WTC11 (cell line): Measurements from ENCODE around the gene SHOC1. TPM values are rescaled to one million over a fixed set of nuclear protein-coding genes. Genes with fewer than 3 reads are reported as not detected.

Source experiments
- ATAC-seq: fragments of 200-7000 bp; cut with Tn5 transposase; 2 replicates; pipeline ENCODE4 v1.10.0; 2021; ENCODE audit warnings: mild to moderate bottlenecking, moderate library complexity
- CTCF ChIA-PET: fragments of 300-600 bp; sonication (Branson Sonifier 250); formaldehyde crosslinking; loops from one replicate; lab custom pipeline; 2021; ENCODE audit warnings: antibody characterized with exemption; lab: Charles Lee
- POLR2A ChIA-PET: fragments of 350-600 bp; sonication (Branson Sonifier 250); formaldehyde crosslinking; loops from one replicate; lab custom pipeline; 2021; ENCODE audit warnings: antibody characterized with exemption; lab: Charles Lee
- DNase-seq: peaks from one replicate; pipeline ENCODE4 v3.0.0; 2021; ENCODE audit warnings: low spot score
- H3K27ac Mint-ChIP-seq: 2 replicates; pipeline ENCODE4 v1.8.0; 2021; ENCODE audit warnings: mixed read lengths
- H3K27me3 Mint-ChIP-seq: 2 replicates; pipeline ENCODE4 v1.8.0; 2021; ENCODE audit warnings: low read depth, mild to moderate bottlenecking, moderate library complexity, mixed read lengths
- H3K36me3 Mint-ChIP-seq: 2 replicates; pipeline ENCODE4 v1.8.0; 2021; ENCODE audit warnings: mixed read lengths
- H3K4me1 Mint-ChIP-seq: 2 replicates; pipeline ENCODE4 v1.8.0; 2022; ENCODE audit warnings: mixed read lengths
- H3K4me3 Mint-ChIP-seq: 2 replicates; pipeline ENCODE4 v1.8.0; 2021; ENCODE audit warnings: mild to moderate bottlenecking, moderate library complexity, mixed read lengths
- H3K9me3 Mint-ChIP-seq: 2 replicates; pipeline ENCODE4 v1.8.0; 2021; ENCODE audit warnings: mixed read lengths
- ELF4 ChIP-seq: sonication (generic); formaldehyde crosslinking; IDR thresholded peaks from 2 replicates; pipeline ENCODE4 v1.8.1; 2022; ENCODE audit warnings: low read depth, mild to moderate bottlenecking, moderate library complexity, missing genetic modification reagents
- ESRRA ChIP-seq: sonication (generic); formaldehyde crosslinking; IDR thresholded peaks from 2 replicates; pipeline ENCODE4 v1.8.1; 2022; ENCODE audit warnings: mild to moderate bottlenecking, missing genetic modification reagents, borderline replicate concordance
- ETV6 ChIP-seq: sonication (generic); formaldehyde crosslinking; IDR thresholded peaks from 2 replicates; pipeline ENCODE4 v1.8.1; 2022; ENCODE audit warnings: mild to moderate bottlenecking, missing genetic modification reagents
- JAZF1 ChIP-seq: fragments of 250-450 bp; sonication (Bioruptor Pico); IDR thresholded peaks from 2 replicates; pipeline ENCODE4 v1.9.0; 2021; ENCODE audit warnings: moderate library complexity, mild to moderate bottlenecking, inconsistent platforms
- JUN ChIP-seq: sonication (generic); formaldehyde crosslinking; IDR thresholded peaks from 2 replicates; pipeline ENCODE4 v1.8.0; 2023; ENCODE audit warnings: mild to moderate bottlenecking, missing genetic modification reagents
- ZNF121 ChIP-seq: sonication (generic); formaldehyde crosslinking; IDR thresholded peaks from 2 replicates; pipeline ENCODE4 v1.8.0; 2023; ENCODE audit warnings: missing genetic modification reagents
- ZNF263 ChIP-seq: sonication (generic); formaldehyde crosslinking; IDR thresholded peaks from 2 replicates; pipeline ENCODE4 v1.8.1; 2022; ENCODE audit warnings: low read depth, mild to moderate bottlenecking, moderate library complexity, missing genetic modification reagents
- ZNF671 ChIP-seq: fragments of 250-450 bp; sonication (Bioruptor Pico); IDR thresholded peaks from 2 replicates; pipeline ENCODE4 v1.8.0; 2021; ENCODE audit warnings: mild to moderate bottlenecking
- total RNA-seq: library from RNA; stranded (reverse); gene quantifications from 3 replicates; pipeline ENCODE4 v1.2.3, GENCODE V29; 2021
- TF ChIP-seq, protein P1 (sequence below): sonication (generic); formaldehyde crosslinking; IDR thresholded peaks from 2 replicates; pipeline ENCODE4 v1.8.0; 2023; ENCODE audit warnings: missing genetic modification reagents
- TF ChIP-seq, protein P2 (sequence below): sonication (generic); formaldehyde crosslinking; IDR thresholded peaks from 2 replicates; pipeline ENCODE4 v1.8.1; 2022; ENCODE audit warnings: missing genetic modification reagents, borderline replicate concordance
- TF ChIP-seq, protein P3 (sequence below): sonication (generic); formaldehyde crosslinking; IDR thresholded peaks from 2 replicates; pipeline ENCODE4 v1.8.1; 2023; ENCODE audit warnings: mild to moderate bottlenecking, missing genetic modification reagents
- TF ChIP-seq, protein P4 (sequence below): sonication (generic); formaldehyde crosslinking; IDR thresholded peaks from 2 replicates; pipeline ENCODE4 v1.8.1; 2022; ENCODE audit warnings: low read depth, missing genetic modification reagents, borderline replicate concordance
- TF ChIP-seq, protein P5 (sequence below): fragments of 250-450 bp; sonication (Bioruptor Pico); IDR thresholded peaks from 2 replicates; pipeline ENCODE4 v1.9.0; 2021; ENCODE audit warnings: moderate library complexity, mild to moderate bottlenecking, inconsistent platforms, borderline replicate concordance
- TF ChIP-seq, protein P6 (sequence below): sonication (generic); formaldehyde crosslinking; conservative IDR thresholded peaks from 2 replicates; pipeline ENCODE4 v1.8.1; 2023; ENCODE audit warnings: mild to moderate bottlenecking, low read depth, missing genetic modification reagents, moderate library complexity
- TF ChIP-seq, protein P7 (sequence below): sonication (generic); formaldehyde crosslinking; IDR thresholded peaks from 2 replicates; pipeline ENCODE4 v1.8.1; 2023; ENCODE audit warnings: mild to moderate bottlenecking, missing genetic modification reagents, moderate library complexity

The SHOC1 gene
- total RNA-seq, 1 experiment from 2014 or later, result not detected

DNA sequence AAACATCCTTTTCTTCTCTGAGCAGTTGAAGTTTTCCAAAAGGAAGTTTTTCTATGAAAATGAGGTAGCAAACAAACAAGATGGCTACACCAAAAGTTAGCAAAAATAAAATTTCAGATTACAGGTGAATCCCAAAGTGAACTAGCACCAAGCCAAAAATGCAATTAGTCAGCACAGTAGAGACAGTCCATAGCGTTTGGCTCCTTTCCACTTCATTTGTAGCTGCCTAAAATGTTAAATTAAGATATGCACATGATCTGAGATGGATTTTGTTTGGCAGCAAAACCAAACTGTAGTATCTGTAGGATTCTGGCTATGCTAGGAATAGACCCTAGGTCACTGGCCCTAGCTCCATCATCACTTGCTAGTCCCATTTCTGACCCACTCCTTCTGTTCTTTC lies 45.7 kb upstream of the SHOC1 start (continued):
- TF ChIP-seq, protein P1, sequence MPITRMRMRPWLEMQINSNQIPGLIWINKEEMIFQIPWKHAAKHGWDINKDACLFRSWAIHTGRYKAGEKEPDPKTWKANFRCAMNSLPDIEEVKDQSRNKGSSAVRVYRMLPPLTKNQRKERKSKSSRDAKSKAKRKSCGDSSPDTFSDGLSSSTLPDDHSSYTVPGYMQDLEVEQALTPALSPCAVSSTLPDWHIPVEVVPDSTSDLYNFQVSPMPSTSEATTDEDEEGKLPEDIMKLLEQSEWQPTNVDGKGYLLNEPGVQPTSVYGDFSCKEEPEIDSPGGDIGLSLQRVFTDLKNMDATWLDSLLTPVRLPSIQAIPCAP, result no peak
- TF ChIP-seq, protein P2, sequence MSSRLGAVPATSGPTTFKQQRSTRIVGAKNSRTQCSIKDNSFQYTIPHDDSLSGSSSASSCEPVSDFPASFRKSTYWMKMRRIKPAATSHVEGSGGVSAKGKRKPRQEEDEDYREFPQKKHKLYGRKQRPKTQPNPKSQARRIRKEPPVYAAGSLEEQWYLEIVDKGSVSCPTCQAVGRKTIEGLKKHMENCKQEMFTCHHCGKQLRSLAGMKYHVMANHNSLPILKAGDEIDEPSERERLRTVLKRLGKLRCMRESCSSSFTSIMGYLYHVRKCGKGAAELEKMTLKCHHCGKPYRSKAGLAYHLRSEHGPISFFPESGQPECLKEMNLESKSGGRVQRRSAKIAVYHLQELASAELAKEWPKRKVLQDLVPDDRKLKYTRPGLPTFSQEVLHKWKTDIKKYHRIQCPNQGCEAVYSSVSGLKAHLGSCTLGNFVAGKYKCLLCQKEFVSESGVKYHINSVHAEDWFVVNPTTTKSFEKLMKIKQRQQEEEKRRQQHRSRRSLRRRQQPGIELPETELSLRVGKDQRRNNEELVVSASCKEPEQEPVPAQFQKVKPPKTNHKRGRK (CRISPR knock-in tag), result no peak
- TF ChIP-seq ZNF121 (CRISPR knock-in tag) (no peak), ESRRA (CRISPR knock-in tag) (no peak), ZNF671 (CRISPR knock-in tag) (no peak)
- TF ChIP-seq, all 79 proteins: peak for 0

DNA sequence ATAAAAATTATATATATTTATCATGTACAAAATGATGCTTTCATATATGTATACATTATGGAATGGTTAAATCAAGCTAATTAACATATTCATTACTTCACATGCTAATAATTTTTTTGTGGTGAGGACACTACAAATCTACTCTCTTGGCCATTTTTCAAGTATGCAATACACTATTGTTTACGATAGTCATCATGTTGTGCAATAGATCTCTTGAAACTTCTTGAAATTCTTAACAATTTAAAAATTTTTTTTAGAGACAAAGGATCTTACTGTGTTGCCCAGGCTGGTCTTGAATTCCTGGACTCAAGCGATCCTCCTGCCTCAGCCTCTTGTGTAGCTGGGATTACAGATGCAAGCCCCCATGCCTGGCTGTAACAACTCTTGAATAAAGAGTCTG lies 45.2 kb upstream of the SHOC1 start:
- H3K4me1 Mint-ChIP-seq, result no peaks in the 10 kb centered on the region
- no peak overlapping the region for H3K27ac Mint-ChIP-seq
- H3K27me3 Mint-ChIP-seq, result no peaks in the 10 kb centered on the region
- ChIA-PET CTCF (no interaction called here), POLR2A (no interaction called here)
- H3K4me3 Mint-ChIP-seq, result no peak overlapping the region
- no peak for TF ChIP-seq JUN
- TF ChIP-seq ZNF671 (CRISPR knock-in tag), result no peak
- no peaks in the 10 kb centered on the region for H3K9me3 Mint-ChIP-seq
- no peaks in the 10 kb centered on the region for H3K36me3 Mint-ChIP-seq
- DNase-seq (no peak), ATAC-seq (no peak)

DNA sequence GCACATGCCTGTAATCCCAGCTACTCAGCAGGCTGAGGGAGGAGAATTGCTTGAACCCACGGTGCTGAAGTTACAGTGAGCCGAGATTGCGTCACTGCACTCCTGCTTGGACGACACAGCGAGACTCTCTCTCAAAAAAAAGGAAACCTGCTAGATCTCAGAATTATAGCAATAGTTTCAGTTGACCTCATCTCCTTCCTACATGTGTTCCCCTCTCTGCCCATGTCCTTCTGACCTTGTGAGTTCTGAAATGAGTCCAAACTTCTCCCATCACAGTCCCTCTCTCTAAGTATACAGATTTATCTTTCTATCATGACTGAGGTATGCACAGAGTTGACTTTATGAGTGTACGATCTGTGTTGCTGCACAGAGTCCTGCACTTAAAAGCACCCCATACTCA lies 44.6 kb upstream of the SHOC1 start:
- ATAC-seq (no peak), DNase-seq (no peak)
- Mint-ChIP-seq H3K4me3 (no peak overlapping the region), H3K27me3 (no peaks in the 10 kb centered on the region), H3K27ac (no peak overlapping the region), H3K4me1 (no peaks in the 10 kb centered on the region), H3K9me3 (no peaks in the 10 kb centered on the region), H3K36me3 (no peaks in the 10 kb centered on the region)
- ChIA-PET CTCF (no interaction called here), POLR2A (no interaction called here)
- TF ChIP-seq, protein P3, sequence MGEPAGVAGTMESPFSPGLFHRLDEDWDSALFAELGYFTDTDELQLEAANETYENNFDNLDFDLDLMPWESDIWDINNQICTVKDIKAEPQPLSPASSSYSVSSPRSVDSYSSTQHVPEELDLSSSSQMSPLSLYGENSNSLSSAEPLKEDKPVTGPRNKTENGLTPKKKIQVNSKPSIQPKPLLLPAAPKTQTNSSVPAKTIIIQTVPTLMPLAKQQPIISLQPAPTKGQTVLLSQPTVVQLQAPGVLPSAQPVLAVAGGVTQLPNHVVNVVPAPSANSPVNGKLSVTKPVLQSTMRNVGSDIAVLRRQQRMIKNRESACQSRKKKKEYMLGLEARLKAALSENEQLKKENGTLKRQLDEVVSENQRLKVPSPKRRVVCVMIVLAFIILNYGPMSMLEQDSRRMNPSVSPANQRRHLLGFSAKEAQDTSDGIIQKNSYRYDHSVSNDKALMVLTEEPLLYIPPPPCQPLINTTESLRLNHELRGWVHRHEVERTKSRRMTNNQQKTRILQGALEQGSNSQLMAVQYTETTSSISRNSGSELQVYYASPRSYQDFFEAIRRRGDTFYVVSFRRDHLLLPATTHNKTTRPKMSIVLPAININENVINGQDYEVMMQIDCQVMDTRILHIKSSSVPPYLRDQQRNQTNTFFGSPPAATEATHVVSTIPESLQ (CRISPR knock-in tag), result no peak
- TF ChIP-seq ZNF263 (CRISPR knock-in tag), result no peak
- TF ChIP-seq JAZF1 (CRISPR knock-in tag), result no peak
- TF ChIP-seq, protein P4, sequence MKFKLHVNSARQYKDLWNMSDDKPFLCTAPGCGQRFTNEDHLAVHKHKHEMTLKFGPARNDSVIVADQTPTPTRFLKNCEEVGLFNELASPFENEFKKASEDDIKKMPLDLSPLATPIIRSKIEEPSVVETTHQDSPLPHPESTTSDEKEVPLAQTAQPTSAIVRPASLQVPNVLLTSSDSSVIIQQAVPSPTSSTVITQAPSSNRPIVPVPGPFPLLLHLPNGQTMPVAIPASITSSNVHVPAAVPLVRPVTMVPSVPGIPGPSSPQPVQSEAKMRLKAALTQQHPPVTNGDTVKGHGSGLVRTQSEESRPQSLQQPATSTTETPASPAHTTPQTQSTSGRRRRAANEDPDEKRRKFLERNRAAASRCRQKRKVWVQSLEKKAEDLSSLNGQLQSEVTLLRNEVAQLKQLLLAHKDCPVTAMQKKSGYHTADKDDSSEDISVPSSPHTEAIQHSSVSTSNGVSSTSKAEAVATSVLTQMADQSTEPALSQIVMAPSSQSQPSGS, result no peak
- TF ChIP-seq ELF4 (CRISPR knock-in tag), result no peak
- TF ChIP-seq, protein P5, sequence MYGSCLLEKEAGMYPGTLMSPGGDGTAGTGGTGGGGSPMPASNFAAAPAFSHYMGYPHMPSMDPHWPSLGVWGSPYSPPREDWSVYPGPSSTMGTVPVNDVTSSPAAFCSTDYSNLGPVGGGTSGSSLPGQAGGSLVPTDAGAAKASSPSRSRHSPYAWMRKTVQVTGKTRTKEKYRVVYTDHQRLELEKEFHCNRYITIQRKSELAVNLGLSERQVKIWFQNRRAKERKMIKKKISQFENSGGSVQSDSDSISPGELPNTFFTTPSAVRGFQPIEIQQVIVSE (CRISPR knock-in tag), result no peak
- TF ChIP-seq, protein P6, sequence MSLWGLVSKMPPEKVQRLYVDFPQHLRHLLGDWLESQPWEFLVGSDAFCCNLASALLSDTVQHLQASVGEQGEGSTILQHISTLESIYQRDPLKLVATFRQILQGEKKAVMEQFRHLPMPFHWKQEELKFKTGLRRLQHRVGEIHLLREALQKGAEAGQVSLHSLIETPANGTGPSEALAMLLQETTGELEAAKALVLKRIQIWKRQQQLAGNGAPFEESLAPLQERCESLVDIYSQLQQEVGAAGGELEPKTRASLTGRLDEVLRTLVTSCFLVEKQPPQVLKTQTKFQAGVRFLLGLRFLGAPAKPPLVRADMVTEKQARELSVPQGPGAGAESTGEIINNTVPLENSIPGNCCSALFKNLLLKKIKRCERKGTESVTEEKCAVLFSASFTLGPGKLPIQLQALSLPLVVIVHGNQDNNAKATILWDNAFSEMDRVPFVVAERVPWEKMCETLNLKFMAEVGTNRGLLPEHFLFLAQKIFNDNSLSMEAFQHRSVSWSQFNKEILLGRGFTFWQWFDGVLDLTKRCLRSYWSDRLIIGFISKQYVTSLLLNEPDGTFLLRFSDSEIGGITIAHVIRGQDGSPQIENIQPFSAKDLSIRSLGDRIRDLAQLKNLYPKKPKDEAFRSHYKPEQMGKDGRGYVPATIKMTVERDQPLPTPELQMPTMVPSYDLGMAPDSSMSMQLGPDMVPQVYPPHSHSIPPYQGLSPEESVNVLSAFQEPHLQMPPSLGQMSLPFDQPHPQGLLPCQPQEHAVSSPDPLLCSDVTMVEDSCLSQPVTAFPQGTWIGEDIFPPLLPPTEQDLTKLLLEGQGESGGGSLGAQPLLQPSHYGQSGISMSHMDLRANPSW (CRISPR knock-in tag), result no peak
- TF ChIP-seq, protein P7, sequence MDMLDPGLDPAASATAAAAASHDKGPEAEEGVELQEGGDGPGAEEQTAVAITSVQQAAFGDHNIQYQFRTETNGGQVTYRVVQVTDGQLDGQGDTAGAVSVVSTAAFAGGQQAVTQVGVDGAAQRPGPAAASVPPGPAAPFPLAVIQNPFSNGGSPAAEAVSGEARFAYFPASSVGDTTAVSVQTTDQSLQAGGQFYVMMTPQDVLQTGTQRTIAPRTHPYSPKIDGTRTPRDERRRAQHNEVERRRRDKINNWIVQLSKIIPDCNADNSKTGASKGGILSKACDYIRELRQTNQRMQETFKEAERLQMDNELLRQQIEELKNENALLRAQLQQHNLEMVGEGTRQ (CRISPR knock-in tag), result no peak
- no peak for TF ChIP-seq ETV6
